MCF 10A (cell line): ENCODE measurements around the gene ZNF697. TPM values are rescaled to one million over a fixed set of nuclear protein-coding genes. Genes with fewer than 3 reads are reported as not detected.

ENCODE experiments used
- BruUV-seq: library from RNA; stranded (reverse); fragments of 400-500 nt; replicated peaks from 2 replicates; lab custom pipeline; 2021; lab: Mats Ljungman, UMichigan
- CTCF ChIA-PET: fragments of 300-600 bp; sonication (Branson Sonifier 250); formaldehyde crosslinking; extraction: SDS; loops from one replicate; lab custom pipeline; 2021; ENCODE audit warnings: antibody characterized with exemption, inconsistent platforms; lab: Yijun Ruan, JAX
- POLR2A ChIA-PET: fragments of 300-600, 350-650 bp; sonication (Branson Sonifier 250); formaldehyde crosslinking; extraction: SDS; loops from one replicate; lab custom pipeline; 2020; ENCODE audit warnings: antibody characterized with exemption, inconsistent platforms; lab: Yijun Ruan, JAX
- DNase-seq: peaks from one replicate; pipeline ENCODE4 v3.0.0-alpha.2; 2018; ENCODE audit not compliant: unreplicated experiment
- H3K27ac Mint-ChIP-seq: one replicate; pipeline ENCODE4 v1.8.0; 2022; ENCODE audit warnings: mild to moderate bottlenecking, low read depth, mixed read lengths; ENCODE audit not compliant: unreplicated experiment
- H3K27me3 Mint-ChIP-seq: one replicate; pipeline ENCODE4 v1.8.0; 2022; ENCODE audit warnings: mixed read lengths; ENCODE audit not compliant: insufficient read depth, unreplicated experiment
- H3K36me3 Mint-ChIP-seq: one replicate; pipeline ENCODE4 v1.8.0; 2022; ENCODE audit warnings: mild to moderate bottlenecking, moderate library complexity, mixed read lengths; ENCODE audit not compliant: insufficient read depth, unreplicated experiment
- H3K4me1 Mint-ChIP-seq: one replicate; pipeline ENCODE4 v1.8.0; 2022; ENCODE audit warnings: mixed read lengths; ENCODE audit not compliant: insufficient read depth, unreplicated experiment
- H3K4me3 Mint-ChIP-seq: one replicate; pipeline ENCODE4 v1.8.0; 2022; ENCODE audit warnings: mild to moderate bottlenecking, moderate library complexity, mixed read lengths; ENCODE audit not compliant: unreplicated experiment
- H3K9me3 Mint-ChIP-seq: one replicate; pipeline ENCODE4 v1.8.0; 2022; ENCODE audit warnings: mixed read lengths; ENCODE audit not compliant: unreplicated experiment
- intact Hi-C: fragments of 100-400 bp; cut with micrococcal nuclease; formaldehyde crosslinking; loops from 2 replicates; pipeline ENCODE4 v1.14.1; 2022
- total RNA-seq: library from RNA; stranded (reverse); gene quantifications from 2 replicates; pipeline ENCODE4 v1.2.3, GENCODE V29; 2022
- TF ChIP-seq, protein P1 (sequence below): fragments of 200-600 bp; IDR thresholded peaks from one replicate; pipeline ENCODE4 v1.8.0; 2022; ENCODE audit warnings: antibody characterized with exemption, mild to moderate bottlenecking; ENCODE audit not compliant: unreplicated experiment

Gene ZNF697
- total RNA-seq, 1 experiment from 2014 or later: 13.2 TPM

DNA sequence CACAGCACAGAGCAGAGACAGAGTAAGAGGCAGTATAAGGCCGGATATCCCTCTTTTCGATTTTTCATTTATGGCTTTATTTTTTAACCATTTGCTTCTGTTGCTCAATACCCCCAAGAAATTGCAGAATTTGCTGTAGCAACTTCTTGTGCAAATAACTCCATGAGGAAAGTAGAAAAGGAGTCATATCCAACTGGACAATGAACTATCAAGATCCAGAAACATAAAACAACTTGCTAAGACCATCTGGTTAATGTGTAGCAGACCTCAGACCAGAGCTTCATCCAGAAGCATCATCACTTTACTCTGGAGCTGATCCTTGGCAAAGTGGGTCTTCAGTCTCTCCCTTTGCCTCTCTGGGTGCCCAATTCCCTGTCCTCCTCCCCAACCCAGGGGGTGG lies 45.9 kb downstream of the ZNF697 start:
- CTCF ChIA-PET: interaction anchor here (1.3 kb wide), 1 partner anchor 73 kb away, joined by 6 read pairs; no protein-coding TSS in a partner anchor

DNA sequence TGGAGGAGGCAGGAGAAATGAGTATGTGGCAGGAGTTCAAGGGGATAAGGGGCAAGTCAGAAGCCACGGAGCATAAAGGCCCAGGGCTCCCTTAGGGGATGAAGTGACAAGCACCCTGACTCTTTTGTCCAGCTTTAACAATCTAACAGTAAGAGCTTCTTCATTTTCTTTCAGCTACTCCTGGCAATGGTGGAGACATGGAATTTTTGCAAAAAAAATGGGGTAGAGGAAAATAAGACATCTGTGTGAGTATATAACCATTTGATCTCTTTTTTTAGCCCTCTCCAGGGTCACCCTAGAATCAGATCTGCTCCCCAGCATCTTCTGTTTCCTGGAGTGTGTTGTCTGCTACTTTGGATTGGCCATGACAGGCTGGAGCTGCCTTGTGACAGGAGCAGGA lies 47.1 kb downstream of the ZNF697 start:
- POLR2A ChIA-PET: interaction anchor here (1.1 kb wide), 1 partner anchor 10 kb away, joined by 5 read pairs; no protein-coding TSS in a partner anchor
- Mint-ChIP-seq H3K4me1 (peaks cover 10% of the 10 kb centered on the region), H3K4me3 (no peak overlapping the region), H3K36me3 (no peaks in the 10 kb centered on the region), H3K27ac (no peak overlapping the region), H3K27me3 (no peaks in the 10 kb centered on the region), H3K9me3 (no peaks in the 10 kb centered on the region)
- BruUV-seq: no TSS peak
- TF ChIP-seq, protein P1, sequence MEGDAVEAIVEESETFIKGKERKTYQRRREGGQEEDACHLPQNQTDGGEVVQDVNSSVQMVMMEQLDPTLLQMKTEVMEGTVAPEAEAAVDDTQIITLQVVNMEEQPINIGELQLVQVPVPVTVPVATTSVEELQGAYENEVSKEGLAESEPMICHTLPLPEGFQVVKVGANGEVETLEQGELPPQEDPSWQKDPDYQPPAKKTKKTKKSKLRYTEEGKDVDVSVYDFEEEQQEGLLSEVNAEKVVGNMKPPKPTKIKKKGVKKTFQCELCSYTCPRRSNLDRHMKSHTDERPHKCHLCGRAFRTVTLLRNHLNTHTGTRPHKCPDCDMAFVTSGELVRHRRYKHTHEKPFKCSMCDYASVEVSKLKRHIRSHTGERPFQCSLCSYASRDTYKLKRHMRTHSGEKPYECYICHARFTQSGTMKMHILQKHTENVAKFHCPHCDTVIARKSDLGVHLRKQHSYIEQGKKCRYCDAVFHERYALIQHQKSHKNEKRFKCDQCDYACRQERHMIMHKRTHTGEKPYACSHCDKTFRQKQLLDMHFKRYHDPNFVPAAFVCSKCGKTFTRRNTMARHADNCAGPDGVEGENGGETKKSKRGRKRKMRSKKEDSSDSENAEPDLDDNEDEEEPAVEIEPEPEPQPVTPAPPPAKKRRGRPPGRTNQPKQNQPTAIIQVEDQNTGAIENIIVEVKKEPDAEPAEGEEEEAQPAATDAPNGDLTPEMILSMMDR: no peak
- intact Hi-C loops: no loop called here
- DNase-seq: no peak
- CTCF ChIA-PET: interaction anchor here (0.9 to 2.8 kb wide), 3 partner anchors 13 to 18 kb away, joined by 3 to 9 read pairs (median 4); no protein-coding TSS in a partner anchor

More for the DNA sequence above, 45.9 kb downstream of the ZNF697 start:
- Mint-ChIP-seq H3K4me3 (no peak overlapping the region), H3K4me1 (peaks cover 14% of the 10 kb centered on the region), H3K9me3 (no peaks in the 10 kb centered on the region), H3K27me3 (no peaks in the 10 kb centered on the region), H3K36me3 (no peaks in the 10 kb centered on the region), H3K27ac (no peak overlapping the region)
- BruUV-seq: no TSS peak
- POLR2A ChIA-PET: interaction anchor here (0.5 kb wide), 1 partner anchor 48 kb away, joined by 3 read pairs; no protein-coding TSS in a partner anchor
- intact Hi-C loops: no loop called here
- DNase-seq: no peak
- TF ChIP-seq, protein P1: no peak

DNA sequence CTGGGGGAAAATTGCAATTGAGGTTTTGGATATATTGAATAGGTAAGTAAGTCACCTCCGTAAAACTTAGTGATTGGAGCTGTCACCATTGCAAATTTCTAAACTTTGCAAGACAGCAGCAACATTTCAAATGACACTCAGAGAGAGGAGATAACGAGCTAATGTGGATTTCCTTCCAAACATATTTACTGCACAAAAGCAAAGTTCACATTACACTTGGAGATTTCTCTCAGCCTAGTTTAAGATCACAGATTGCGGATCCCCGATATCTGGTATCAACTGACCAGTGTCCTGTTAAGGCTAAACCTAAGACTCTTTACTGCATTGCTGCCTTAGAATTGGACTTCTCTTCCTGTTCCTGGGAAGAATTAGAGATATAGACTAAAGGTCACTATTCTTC lies 47.5 kb downstream of the ZNF697 start:
- Mint-ChIP-seq H3K36me3 (no peaks in the 10 kb centered on the region), H3K4me1 (peaks cover 10% of the 10 kb centered on the region), H3K9me3 (no peaks in the 10 kb centered on the region), H3K4me3 (no peak overlapping the region), H3K27me3 (no peaks in the 10 kb centered on the region), H3K27ac (no peak overlapping the region)
- ChIA-PET POLR2A (interaction anchor here (1.1 kb wide), 1 partner anchor 10 kb away, joined by 5 read pairs; no protein-coding TSS in a partner anchor), CTCF (interaction anchor here (0.6 to 2.8 kb wide), 4 partner anchors 13 to 45 kb away, joined by 3 to 9 read pairs (median 4); no protein-coding TSS in a partner anchor)
- BruUV-seq: no TSS peak
- TF ChIP-seq, protein P1: no peak
- no peak for DNase-seq
- intact Hi-C loops: no loop called here

DNA sequence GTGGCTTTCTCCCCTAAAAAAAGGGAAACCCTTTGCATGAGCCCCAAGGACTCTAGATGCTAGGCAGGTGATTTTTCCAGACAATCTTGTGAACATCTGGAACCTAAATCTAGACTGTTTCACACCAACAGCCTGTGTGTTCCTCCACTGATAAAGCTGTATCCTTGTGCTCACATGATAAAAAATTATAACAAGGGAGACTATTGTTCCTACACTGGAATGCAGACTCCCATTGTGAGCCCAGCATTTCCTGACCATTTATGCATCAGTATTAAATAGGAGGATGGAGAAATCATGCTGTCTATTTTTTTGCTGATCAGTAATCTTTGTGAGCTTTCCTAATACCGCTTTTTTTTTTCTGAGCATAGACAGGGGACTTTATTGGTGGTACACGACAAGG lies 52.5 kb downstream of the ZNF697 start:
- TF ChIP-seq, protein P1: no peak
- intact Hi-C loops: no loop called here
- BruUV-seq: no TSS peak
- H3K27ac Mint-ChIP-seq: no peak overlapping the region
- no peaks in the 10 kb centered on the region for H3K4me1 Mint-ChIP-seq
- CTCF ChIA-PET: interaction anchor here (0.7 to 2.2 kb wide), 3 partner anchors 16 to 859 kb away, joined by 3 to 7 read pairs (median 3); no protein-coding TSS in a partner anchor
- POLR2A ChIA-PET: interaction anchor here (0.6 kb wide), 1 partner anchor 1626 kb away, joined by 4 read pairs; no protein-coding TSS in a partner anchor
- H3K36me3 Mint-ChIP-seq: no peaks in the 10 kb centered on the region
- H3K9me3 Mint-ChIP-seq: peaks cover 7% of the 10 kb centered on the region
- no peak overlapping the region for H3K4me3 Mint-ChIP-seq
- DNase-seq: no peak
- no peaks in the 10 kb centered on the region for H3K27me3 Mint-ChIP-seq
